GM18873 (cell line): Measurements from ENCODE around the gene UBASH3B.
"Not testable (repeated sequence)": the region's sequence is repeated elsewhere in the genome, so short reads cannot be mapped to it uniquely, and the experiment has no call there.

ENCODE experiments used
- ATAC-seq: cut with Tn5 transposase; IDR thresholded peaks from one replicate; pipeline ENCODE4 v1.9.1; 2021; ENCODE audit warnings: mild to moderate bottlenecking, moderate library complexity, moderate number of reproducible peaks; ENCODE audit not compliant: unreplicated experiment, low FRiP score

UBASH3B gene

DNA sequence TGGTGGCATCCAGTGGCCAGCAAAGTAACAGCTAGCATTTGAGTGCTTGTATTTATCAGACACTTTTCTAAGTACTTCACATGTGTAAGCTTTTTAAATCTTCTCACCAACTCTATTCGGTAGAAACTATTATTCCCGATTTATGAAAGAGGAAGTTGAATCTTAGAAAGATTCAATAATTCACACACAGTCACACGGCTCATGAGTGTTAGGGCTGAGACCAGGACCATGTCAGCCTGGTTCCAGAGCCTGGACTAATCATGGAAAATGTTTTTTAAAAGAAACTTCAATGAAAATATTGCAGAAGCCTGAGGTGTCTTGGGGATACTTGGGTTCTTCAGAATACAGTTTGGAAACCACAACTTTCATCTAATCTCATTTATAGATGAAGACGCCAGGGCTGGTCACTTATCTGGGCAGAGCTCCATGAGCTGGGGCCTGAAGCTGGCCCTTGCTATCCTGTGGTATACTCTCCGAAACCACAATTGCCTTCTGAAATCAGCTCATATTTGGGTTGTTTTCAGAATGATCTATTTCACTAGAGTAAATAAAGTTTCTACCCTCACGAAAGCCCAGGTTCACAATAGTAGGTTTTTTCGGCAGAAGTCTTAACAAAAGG lies 178.4 kb downstream of the UBASH3B start:
- no peak for ATAC-seq

DNA sequence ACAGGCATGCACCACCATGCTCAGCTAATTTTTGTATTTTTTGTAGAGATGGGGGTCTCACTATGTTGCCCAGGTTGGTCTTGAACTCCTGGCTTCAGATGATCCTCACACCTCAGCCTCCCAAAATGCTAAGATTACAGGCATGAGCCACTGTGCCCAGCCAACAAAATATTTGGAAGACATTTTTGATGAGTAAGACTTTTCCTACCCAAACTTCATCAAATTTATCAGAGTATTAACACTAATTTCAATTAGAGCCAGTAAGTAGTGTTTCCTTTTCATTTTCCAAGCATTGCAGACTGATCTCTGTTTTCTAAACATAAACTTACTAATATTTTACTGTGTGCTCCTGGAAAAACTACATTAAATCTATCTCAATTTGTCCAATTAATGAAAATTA lies 181.4 kb downstream of the UBASH3B start:
- ATAC-seq: no peak

DNA sequence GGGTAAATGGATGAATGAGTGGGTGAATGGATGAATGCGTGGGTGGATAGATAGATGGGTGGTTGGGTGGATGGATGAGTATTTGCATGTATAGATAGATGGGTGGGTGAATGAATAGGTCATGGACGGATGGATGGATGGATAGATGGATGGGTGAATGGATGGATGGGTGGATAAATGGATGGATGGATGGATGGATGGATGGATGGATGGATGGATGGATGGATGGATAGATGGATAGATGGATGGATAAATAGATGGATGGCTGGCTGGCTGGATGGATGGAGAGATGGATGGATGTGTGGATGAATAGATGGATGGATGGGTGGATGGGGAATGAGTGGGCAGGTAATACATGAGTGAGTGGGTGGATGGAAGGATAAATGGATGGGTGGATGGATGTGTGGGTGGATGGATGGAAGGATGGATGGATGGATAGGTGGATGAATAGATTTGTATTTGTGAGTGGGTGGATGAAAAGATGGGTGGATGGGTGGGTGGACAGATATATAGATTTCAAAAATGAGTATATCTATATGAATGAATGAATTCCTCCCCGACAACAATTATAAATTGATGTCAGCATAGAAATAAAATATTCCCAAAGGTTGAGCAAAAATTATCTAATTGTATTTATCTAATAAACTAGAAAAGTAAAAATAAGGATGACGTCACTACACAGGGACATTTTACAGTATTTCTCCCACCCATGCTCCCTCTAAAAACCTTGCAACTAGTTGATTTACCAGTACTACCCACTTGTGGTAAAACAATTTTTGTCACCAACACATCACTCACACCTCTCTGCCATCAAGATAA lies 182.2 kb downstream of the UBASH3B start:
- ATAC-seq: no peak

DNA sequence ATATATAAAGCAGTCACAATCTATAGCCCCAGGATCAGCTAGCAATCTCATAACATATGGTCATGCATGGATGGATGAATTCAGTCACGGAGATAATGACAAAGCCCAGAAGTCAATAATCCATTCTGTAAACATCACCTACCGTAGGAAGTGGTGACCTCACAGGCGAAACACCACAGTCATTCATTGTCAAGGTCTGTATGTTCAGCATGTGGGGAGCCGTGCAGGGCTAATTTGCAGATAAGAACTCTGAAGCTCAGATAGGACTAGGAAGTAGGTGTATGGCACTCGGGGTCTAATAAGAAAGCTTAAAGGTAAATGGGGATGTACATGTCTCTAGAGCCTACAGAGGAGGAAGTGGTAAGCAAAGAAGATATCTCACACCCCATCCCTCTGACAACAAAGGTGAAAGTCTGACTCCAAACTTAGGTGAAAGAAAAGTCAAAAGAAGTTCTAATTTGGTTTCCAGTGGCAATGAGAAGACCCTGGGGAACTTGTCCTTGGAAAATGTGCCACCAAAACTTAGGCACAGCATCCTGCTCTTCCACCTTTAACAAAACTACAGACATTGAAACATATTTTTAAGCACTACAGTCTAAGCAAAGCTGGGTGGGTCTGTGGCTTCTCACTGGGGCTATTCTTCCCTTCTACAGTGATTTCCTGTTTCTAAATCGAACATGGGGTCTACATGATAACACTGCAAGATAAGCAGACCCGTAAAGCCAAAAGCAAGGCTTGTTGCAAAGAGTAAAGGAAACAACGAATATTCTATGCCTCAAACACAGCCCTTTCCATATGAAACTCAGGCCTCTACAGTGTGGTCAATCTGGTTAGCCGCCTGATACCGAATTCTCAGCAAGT lies 188.0 kb downstream of the UBASH3B start:
- ATAC-seq: peak; percentile 72

- no peak for ATAC-seq
Observed at GRCh38 chr11:122847466-122847865, 191.9 kb downstream of the UBASH3B start.

- ATAC-seq: no peak
Observed at GRCh38 chr11:122848186-122848585, 192.7 kb downstream of the UBASH3B start.

DNA sequence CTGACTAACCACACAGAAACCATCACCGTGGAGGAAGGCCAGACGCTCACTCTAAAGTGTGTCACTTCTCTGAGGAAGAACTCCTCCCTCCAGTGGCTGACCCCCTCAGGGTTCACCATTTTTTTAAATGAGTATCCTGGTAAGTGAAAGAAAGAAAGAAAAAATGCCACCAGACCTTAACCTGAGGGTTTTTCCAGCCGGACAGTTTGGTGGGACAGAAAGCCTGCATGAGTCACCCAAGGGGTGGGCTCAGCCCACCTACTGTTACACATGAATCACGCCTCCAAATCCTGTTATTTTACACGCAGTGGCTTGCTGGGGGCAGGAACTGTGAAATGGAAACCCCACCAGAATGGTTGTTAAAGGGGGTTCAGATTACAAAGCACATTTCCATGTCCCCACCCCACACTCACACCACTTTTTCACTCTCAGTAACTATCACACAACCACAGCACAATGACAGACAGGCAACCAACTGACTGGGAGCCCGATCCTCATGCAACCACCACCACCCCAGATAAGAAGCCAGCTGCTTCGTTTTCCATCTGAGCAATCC lies 194.6 kb downstream of the UBASH3B start:
- no peak for ATAC-seq

- ATAC-seq: no peak
Observed at GRCh38 chr11:122851366-122851966, 195.9 kb downstream of the UBASH3B start.

DNA sequence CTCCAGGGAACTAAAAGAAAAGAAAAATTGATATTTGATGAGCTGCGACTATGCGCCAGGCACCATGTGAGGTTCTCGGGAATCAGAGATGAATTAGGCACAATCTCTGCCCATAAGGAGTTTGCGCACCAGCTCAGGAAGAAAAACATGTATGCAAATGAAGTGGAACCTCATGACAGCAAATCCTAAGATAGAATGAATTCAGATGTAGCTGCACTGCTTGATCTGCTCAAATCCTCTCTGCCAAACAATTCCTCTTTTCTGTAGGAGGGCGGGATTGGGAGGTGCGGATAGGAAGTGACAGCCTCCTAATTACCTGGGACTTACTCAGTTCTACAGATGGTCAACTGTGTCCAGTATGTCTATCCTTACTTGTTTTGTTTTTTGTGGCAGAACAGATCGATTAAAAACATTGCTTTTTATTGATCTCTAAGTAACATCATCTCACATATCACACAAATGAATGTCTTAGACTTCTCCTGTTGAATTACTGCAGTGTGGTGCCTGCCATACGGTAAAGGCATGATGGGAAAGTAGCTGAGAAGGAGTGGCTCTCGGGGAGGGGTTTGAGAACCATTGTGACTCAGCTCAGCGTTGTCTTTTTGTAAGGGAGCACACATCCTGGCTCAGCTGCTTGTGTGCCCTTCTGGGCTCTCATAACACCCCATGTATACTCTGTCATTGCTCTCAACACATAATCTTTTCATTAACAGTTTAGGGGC lies 196.7 kb downstream of the UBASH3B start:
- no peak for ATAC-seq

- no peak for ATAC-seq
Observed at GRCh38 chr11:122852796-122853160, 197.3 kb downstream of the UBASH3B start.

- no peak for ATAC-seq
Observed at GRCh38 chr11:122853261-122853660, 197.7 kb downstream of the UBASH3B start.

DNA sequence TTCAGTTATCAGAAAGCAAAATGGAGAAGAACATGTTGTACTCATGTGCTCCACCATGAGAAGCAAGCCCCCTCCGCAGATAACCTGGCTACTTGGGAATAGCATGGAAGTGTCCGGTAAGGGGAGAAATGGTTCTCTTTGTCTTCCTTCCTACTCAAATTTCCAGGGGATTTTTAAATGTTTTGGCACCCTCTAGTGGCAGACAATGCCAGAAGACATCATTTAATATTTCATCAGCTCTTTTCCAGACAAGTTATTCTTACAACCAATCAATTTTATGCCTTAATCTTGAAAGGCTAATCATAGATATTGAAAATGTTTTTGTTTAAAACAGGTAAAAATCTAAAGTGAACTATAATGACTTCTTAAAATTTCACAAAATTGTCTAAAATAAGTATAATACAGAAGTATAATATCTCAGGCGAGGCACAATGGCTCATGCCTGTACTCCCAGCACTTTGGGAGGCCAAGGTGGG lies 198.5 kb downstream of the UBASH3B start:
- no peak for ATAC-seq

- ATAC-seq: no peak
Observed at GRCh38 chr11:122861631-122862030, 206.1 kb downstream of the UBASH3B start.

DNA sequence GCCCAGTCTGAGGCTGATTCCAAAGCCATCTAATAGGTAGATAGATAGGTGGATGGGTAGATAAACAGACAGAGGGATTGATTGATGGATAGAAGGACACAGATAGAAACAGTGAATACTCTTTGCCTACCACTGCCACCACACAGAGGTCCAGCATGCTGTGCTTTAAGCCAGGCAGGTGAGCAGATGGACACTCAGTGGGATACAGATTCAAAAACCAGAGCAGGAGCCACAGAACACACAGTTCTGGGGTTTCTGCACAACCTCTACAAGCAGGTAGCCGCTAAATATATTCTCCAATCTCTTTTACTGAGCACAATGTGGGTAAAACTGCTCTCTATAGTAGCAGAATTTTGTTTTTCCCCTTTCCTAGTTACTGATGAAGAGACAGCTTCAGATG lies 206.6 kb downstream of the UBASH3B start:
- ATAC-seq: no peak

- ATAC-seq: not testable (repeated sequence)
Observed at GRCh38 chr11:122863154-122863553, 207.6 kb downstream of the UBASH3B start.

GRCh38 chr11:122863704-122864326 lies 208.3 kb downstream of the UBASH3B start:
- ATAC-seq: no peak
